Measurements from ENCODE around the gene GCGR. TPM values are rescaled to one million over a fixed set of nuclear protein-coding genes. Genes with fewer than 3 reads are reported as not detected.

The GCGR gene
- polyA plus RNA-seq, 1 donor (not counting 4 experiments of a cell fraction or from before 2014, with no cell fraction given), result not detected

- no peak overlapping the region for H3K27ac ChIP-seq (ENCODE audit: control insufficient read depth, insufficient read depth, low read length)
- H3K9me3 ChIP-seq (ENCODE audit: control insufficient read depth, low read depth, low read length), result no peaks in the 10 kb centered on the region
- no peaks in the 10 kb centered on the region for H3K9me1 ChIP-seq (ENCODE audit: control insufficient read depth, extremely low read depth, insufficient read depth, low read length)
Measured at GRCh38 chr17:81813371-81813684, 9.4 kb downstream of the GCGR start.

GRCh38 chr17:81813861-81814683 is 10.1 kb downstream of the GCGR start:
- H3K27me3 ChIP-seq (ENCODE audit: control insufficient read depth, extremely low read depth, insufficient read depth, low read length), result peaks cover 16% of the 10 kb centered on the region
- TF ChIP-seq CTCF (optimal IDR thresholded peaks at IDR 0.05 in 1 of 3, IDR thresholded peaks at IDR 0.05 in 1 of 3, conservative IDR thresholded peaks at IDR 0.05 in 1 of 3; ENCODE audit: extremely low read depth in 1 of 3, insufficient read depth in 2 of 3, low read length in 3 of 3) (no peak), EZH2 (IDR thresholded peaks at IDR 0.05; ENCODE audit: low read length) (no peak)
- no peaks in the 10 kb centered on the region for H3K36me3 ChIP-seq (ENCODE audit: control insufficient read depth in 2 of 2, extremely low read depth in 1 of 2, insufficient read depth in 2 of 2, low read length in 2 of 2)
- no peaks in the 10 kb centered on the region for H3K9me3 ChIP-seq (ENCODE audit: control insufficient read depth, low read depth, low read length)
- no peak overlapping the region for H3K4me2 ChIP-seq (ENCODE audit: control insufficient read depth, extremely low read depth, insufficient read depth, low read depth, low read length)
- H3K27ac ChIP-seq (ENCODE audit: control insufficient read depth, insufficient read depth, low read length), result no peak overlapping the region
- no peaks in the 10 kb centered on the region for H3K9me1 ChIP-seq (ENCODE audit: control insufficient read depth, extremely low read depth, insufficient read depth, low read length)
- dilution Hi-C loops (cut with MboI; ENCODE audit: extremely low pct_ligation_motif_present, low sequenced_read_pairs), result no loop called here
- no peak for DNase-seq (ENCODE audit: low read depth, low spot score)
- no peak overlapping the region for H3K4me3 ChIP-seq (ENCODE audit: control insufficient read depth in 2 of 3, extremely low read depth in 1 of 3, insufficient read depth in 2 of 3, low read depth in 1 of 3, low read length in 3 of 3)
- no peaks in the 10 kb centered on the region for H3K4me1 ChIP-seq (ENCODE audit: control insufficient read depth, extremely low read depth, insufficient read depth, low read length)
- no peak for FAIRE-seq
- H4K20me1 ChIP-seq (ENCODE audit: control insufficient read depth, extremely low read depth, insufficient read depth, low read length), result no peaks in the 10 kb centered on the region
- no peak overlapping the region for H3K9ac ChIP-seq (ENCODE audit: control insufficient read depth, extremely low read depth, insufficient read depth, low read length)
- no peaks in the 10 kb centered on the region for H3K79me2 ChIP-seq (ENCODE audit: control insufficient read depth, insufficient read depth, low read length)
- no peak overlapping the region for H2AFZ ChIP-seq (ENCODE audit: control insufficient read depth, low read length)

More at GRCh38 chr17:81813371-81813684, 9.4 kb downstream of the GCGR start:
- DNase-seq (ENCODE audit: low read depth, low spot score) (no peak), FAIRE-seq (no peak)
- H3K9ac ChIP-seq (ENCODE audit: control insufficient read depth, extremely low read depth, insufficient read depth, low read length), result no peak overlapping the region
- H2AFZ ChIP-seq (ENCODE audit: control insufficient read depth, low read length), result no peak overlapping the region
- no peaks in the 10 kb centered on the region for H3K36me3 ChIP-seq (ENCODE audit: control insufficient read depth in 2 of 2, extremely low read depth in 1 of 2, insufficient read depth in 2 of 2, low read length in 2 of 2)
- no peaks in the 10 kb centered on the region for H3K79me2 ChIP-seq (ENCODE audit: control insufficient read depth, insufficient read depth, low read length)
- H3K27me3 ChIP-seq (ENCODE audit: control insufficient read depth, extremely low read depth, insufficient read depth, low read length), result peaks cover 21% of the 10 kb centered on the region
- H4K20me1 ChIP-seq (ENCODE audit: control insufficient read depth, extremely low read depth, insufficient read depth, low read length), result no peaks in the 10 kb centered on the region
- H3K4me3 ChIP-seq (ENCODE audit: control insufficient read depth in 2 of 3, extremely low read depth in 1 of 3, insufficient read depth in 2 of 3, low read depth in 1 of 3, low read length in 3 of 3), result no peak overlapping the region
- no peak overlapping the region for H3K4me2 ChIP-seq (ENCODE audit: control insufficient read depth, extremely low read depth, insufficient read depth, low read depth, low read length)
- TF ChIP-seq EZH2 (IDR thresholded peaks at IDR 0.05; ENCODE audit: low read length) (no peak), CTCF (optimal IDR thresholded peaks at IDR 0.05 in 1 of 3, IDR thresholded peaks at IDR 0.05 in 1 of 3, conservative IDR thresholded peaks at IDR 0.05 in 1 of 3; ENCODE audit: extremely low read depth in 1 of 3, insufficient read depth in 2 of 3, low read length in 3 of 3) (no peak)
- dilution Hi-C loops (cut with MboI; ENCODE audit: extremely low pct_ligation_motif_present, low sequenced_read_pairs), result no loop called here
- H3K4me1 ChIP-seq (ENCODE audit: control insufficient read depth, extremely low read depth, insufficient read depth, low read length), result no peaks in the 10 kb centered on the region

Data from keratinocyte (primary cell).